H1 (cell line): ENCODE results near the gene C1orf21. TPM values are rescaled to one million over a fixed set of nuclear protein-coding genes. Genes with fewer than 3 reads are reported as not detected.

Experiments
- ASH2L ChIP-seq: fragments of 200-600, 300-600 bp; sonication (generic); IDR thresholded peaks from one replicate; pipeline ENCODE4 v1.7.1; 2017; ENCODE audit warnings: low read length
- CBX5 ChIP-seq: fragments of 300-800, 300-1000 bp; sonication (generic); IDR thresholded peaks from 2 replicates; pipeline ENCODE4 v1.7.1; 2016; ENCODE audit warnings: antibody characterized with exemption, low read length, low read depth
- CTBP2 ChIP-seq: IDR thresholded peaks from 2 replicates; pipeline ENCODE4 v1.7.0; 2011; ENCODE audit warnings: borderline replicate concordance, mild to moderate bottlenecking, moderate library complexity, mixed read lengths, low read length; ENCODE audit not compliant: insufficient read depth, insufficient read length
- KDM5A ChIP-seq: fragments of 200-600 bp; IDR thresholded peaks from 2 replicates; pipeline ENCODE4 v1.7.1; 2012; ENCODE audit warnings: mild to moderate bottlenecking, low read length, inconsistent platforms, mixed read lengths
- POLR2AphosphoS5 ChIP-seq: IDR thresholded peaks from 2 replicates; pipeline ENCODE4 v1.6.1; 2011; ENCODE audit warnings: low read depth, low read length
- POU5F1 ChIP-seq: IDR thresholded peaks from 2 replicates; pipeline ENCODE4 v1.6.1; 2011; ENCODE audit warnings: low read depth, mild to moderate bottlenecking, low read length, moderate library complexity
- RAD21 ChIP-seq, 2 experiments: IDR thresholded peaks in 1 of 2; conservative IDR thresholded peaks in 1 of 2; 2 replicates each; pipeline ENCODE4 v1.6.1; 2011; ENCODE audit warnings: low read depth in 2 of 2, low read length in 2 of 2, improper control_type of control experiment in 1 of 2, inconsistent platforms in 1 of 2, mild to moderate bottlenecking in 1 of 2, moderate library complexity in 1 of 2
- RNF2 ChIP-seq: fragments of 200-900, 300-1000 bp; sonication (generic); IDR thresholded peaks from 2 replicates; pipeline ENCODE4 v1.7.1; 2016; ENCODE audit warnings: borderline replicate concordance, low read depth, mild to moderate bottlenecking, antibody characterized with exemption, low read length; ENCODE audit not compliant: poor library complexity, severe bottlenecking; ENCODE audit errors: missing control alignments
- SRF ChIP-seq: IDR thresholded peaks from 2 replicates; pipeline ENCODE4 v1.6.1; 2011; ENCODE audit warnings: mild to moderate bottlenecking, low read depth, low read length, moderate library complexity
- polyA plus RNA-seq, 7 experiments: library from polyadenylated mRNA; depleted of rRNA in 3 of 7; stranded (reverse) in 5 of 7; unstranded in 2 of 7; fragments of >200 nt in 5 of 7; fragments of 200-250 nt in 2 of 7; gene quantifications; 1 replicate in 5 of 7; 2 replicates in 1 of 7; 4 replicates in 1 of 7; pipeline versions ENCODE4 v1.2.1 to v1.2.3, GENCODE V29; 2011 to 2013; ENCODE audit warnings: missing spikeins in 2 of 7, mixed read lengths in 2 of 7
- total RNA-seq: library from RNA; stranded (reverse); fragmentation: NEBNext Ultra II Directional; extraction: Animal tissue kit (Norgen Biotek cat#: 25700); gene quantifications from 2 replicates; pipeline ENCODE4 v1.2.1, GENCODE V29; 2021
- TF ChIP-seq, protein P1 (sequence below): fragments of 300-600 bp; sonication (generic); IDR thresholded peaks from 2 replicates; pipeline ENCODE4 v1.7.1; 2012; ENCODE audit warnings: low read length, moderate library complexity, mild to moderate bottlenecking, inconsistent platforms; ENCODE audit not compliant: insufficient replicate concordance

The C1orf21 gene
- total and polyA plus RNA-seq, 2 of the 8 experiments (the other 6 are each of a cell fraction or from before 2014, with no cell fraction given), result 16.6 to 51.0 TPM

- TF ChIP-seq, protein P1, sequence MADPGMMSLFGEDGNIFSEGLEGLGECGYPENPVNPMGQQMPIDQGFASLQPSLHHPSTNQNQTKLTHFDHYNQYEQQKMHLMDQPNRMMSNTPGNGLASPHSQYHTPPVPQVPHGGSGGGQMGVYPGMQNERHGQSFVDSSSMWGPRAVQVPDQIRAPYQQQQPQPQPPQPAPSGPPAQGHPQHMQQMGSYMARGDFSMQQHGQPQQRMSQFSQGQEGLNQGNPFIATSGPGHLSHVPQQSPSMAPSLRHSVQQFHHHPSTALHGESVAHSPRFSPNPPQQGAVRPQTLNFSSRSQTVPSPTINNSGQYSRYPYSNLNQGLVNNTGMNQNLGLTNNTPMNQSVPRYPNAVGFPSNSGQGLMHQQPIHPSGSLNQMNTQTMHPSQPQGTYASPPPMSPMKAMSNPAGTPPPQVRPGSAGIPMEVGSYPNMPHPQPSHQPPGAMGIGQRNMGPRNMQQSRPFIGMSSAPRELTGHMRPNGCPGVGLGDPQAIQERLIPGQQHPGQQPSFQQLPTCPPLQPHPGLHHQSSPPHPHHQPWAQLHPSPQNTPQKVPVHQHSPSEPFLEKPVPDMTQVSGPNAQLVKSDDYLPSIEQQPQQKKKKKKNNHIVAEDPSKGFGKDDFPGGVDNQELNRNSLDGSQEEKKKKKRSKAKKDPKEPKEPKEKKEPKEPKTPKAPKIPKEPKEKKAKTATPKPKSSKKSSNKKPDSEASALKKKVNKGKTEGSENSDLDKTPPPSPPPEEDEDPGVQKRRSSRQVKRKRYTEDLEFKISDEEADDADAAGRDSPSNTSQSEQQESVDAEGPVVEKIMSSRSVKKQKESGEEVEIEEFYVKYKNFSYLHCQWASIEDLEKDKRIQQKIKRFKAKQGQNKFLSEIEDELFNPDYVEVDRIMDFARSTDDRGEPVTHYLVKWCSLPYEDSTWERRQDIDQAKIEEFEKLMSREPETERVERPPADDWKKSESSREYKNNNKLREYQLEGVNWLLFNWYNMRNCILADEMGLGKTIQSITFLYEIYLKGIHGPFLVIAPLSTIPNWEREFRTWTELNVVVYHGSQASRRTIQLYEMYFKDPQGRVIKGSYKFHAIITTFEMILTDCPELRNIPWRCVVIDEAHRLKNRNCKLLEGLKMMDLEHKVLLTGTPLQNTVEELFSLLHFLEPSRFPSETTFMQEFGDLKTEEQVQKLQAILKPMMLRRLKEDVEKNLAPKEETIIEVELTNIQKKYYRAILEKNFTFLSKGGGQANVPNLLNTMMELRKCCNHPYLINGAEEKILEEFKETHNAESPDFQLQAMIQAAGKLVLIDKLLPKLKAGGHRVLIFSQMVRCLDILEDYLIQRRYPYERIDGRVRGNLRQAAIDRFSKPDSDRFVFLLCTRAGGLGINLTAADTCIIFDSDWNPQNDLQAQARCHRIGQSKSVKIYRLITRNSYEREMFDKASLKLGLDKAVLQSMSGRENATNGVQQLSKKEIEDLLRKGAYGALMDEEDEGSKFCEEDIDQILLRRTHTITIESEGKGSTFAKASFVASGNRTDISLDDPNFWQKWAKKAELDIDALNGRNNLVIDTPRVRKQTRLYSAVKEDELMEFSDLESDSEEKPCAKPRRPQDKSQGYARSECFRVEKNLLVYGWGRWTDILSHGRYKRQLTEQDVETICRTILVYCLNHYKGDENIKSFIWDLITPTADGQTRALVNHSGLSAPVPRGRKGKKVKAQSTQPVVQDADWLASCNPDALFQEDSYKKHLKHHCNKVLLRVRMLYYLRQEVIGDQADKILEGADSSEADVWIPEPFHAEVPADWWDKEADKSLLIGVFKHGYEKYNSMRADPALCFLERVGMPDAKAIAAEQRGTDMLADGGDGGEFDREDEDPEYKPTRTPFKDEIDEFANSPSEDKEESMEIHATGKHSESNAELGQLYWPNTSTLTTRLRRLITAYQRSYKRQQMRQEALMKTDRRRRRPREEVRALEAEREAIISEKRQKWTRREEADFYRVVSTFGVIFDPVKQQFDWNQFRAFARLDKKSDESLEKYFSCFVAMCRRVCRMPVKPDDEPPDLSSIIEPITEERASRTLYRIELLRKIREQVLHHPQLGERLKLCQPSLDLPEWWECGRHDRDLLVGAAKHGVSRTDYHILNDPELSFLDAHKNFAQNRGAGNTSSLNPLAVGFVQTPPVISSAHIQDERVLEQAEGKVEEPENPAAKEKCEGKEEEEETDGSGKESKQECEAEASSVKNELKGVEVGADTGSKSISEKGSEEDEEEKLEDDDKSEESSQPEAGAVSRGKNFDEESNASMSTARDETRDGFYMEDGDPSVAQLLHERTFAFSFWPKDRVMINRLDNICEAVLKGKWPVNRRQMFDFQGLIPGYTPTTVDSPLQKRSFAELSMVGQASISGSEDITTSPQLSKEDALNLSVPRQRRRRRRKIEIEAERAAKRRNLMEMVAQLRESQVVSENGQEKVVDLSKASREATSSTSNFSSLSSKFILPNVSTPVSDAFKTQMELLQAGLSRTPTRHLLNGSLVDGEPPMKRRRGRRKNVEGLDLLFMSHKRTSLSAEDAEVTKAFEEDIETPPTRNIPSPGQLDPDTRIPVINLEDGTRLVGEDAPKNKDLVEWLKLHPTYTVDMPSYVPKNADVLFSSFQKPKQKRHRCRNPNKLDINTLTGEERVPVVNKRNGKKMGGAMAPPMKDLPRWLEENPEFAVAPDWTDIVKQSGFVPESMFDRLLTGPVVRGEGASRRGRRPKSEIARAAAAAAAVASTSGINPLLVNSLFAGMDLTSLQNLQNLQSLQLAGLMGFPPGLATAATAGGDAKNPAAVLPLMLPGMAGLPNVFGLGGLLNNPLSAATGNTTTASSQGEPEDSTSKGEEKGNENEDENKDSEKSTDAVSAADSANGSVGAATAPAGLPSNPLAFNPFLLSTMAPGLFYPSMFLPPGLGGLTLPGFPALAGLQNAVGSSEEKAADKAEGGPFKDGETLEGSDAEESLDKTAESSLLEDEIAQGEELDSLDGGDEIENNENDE, result no peak
- TF ChIP-seq SRF (no peak), ASH2L (no peak), RAD21 (IDR thresholded peaks at IDR 0.05 in 1 of 2, conservative IDR thresholded peaks at IDR 0.05 in 1 of 2; ENCODE audit: low read depth in 2 of 2, low read length in 2 of 2) (no peak), CBX5 (no peak), CTBP2 (no peak), POU5F1 (no peak), KDM5A (no peak), RNF2 (no peak), POLR2AphosphoS5 (no peak)
These were observed 35.8 kb downstream of the C1orf21 start (continued) for GRCh38 chr1:184422490-184423233.
